ENCODE data around the gene LRBA.

- TF ChIP-seq CTCF (IDR thresholded peaks at IDR 0.05; ENCODE audit: low read length), result no peak
- no peak for TF ChIP-seq EZH2phosphoT487 (IDR thresholded peaks at IDR 0.05; ENCODE audit: low read length)
Measured at GRCh38 chr4:150462743-150463142, 552.3 kb downstream of the LRBA start.

All from MM.1S (cell line).